Hematopoietic multipotent progenitor cell (in vitro differentiated cells): ENCODE measurements around the gene RNASE8. TPM values are rescaled to one million over a fixed set of nuclear protein-coding genes. Genes with fewer than 3 reads are reported as not detected.
A peak's percentile ranks its signal among the peaks of the same experiment; 100 is the strongest.
"Not testable (repeated sequence)": the region's sequence is repeated elsewhere in the genome, so short reads cannot be mapped to it uniquely, and the experiment has no call there.

Source experiments
- DNase-seq, 3 donors: peaks; one replicate each; pipeline ENCODE4 v3.0.0-alpha.2; 2011 to 2015; ENCODE audit warnings: low read depth in 2 of 3, low spot score in 2 of 3
- total RNA-seq: library from RNA; depleted of rRNA; stranded (reverse); fragments of >200 nt; gene quantifications from one replicate; pipeline ENCODE4 v1.2.3, GENCODE V29; 2012

RNASE8 gene
- total RNA-seq, 1 donor = not detected

- DNase-seq = no peak
These were observed 30.7 kb upstream of the RNASE8 start for GRCh38 chr14:21026988-21027315.

GRCh38 chr14:21029917-21030316 lies 27.7 kb upstream of the RNASE8 start, which contains the start of gene TPPP2:
Gene TPPP2, plus strand, starts transcription at chr14:21030217. Its CDS starts 365 bp downstream, at chr14:21030582.
- DNase-seq = no peak

GRCh38 chr14:21030531-21030930 lies 27.1 kb upstream of the RNASE8 start:
- no peak for DNase-seq

GRCh38 chr14:21032326-21033132 lies 25.1 kb upstream of the RNASE8 start:
- DNase-seq = no peak

- DNase-seq = no peak
These were observed 24.4 kb upstream of the RNASE8 start for GRCh38 chr14:21033133-21033698.

DNA sequence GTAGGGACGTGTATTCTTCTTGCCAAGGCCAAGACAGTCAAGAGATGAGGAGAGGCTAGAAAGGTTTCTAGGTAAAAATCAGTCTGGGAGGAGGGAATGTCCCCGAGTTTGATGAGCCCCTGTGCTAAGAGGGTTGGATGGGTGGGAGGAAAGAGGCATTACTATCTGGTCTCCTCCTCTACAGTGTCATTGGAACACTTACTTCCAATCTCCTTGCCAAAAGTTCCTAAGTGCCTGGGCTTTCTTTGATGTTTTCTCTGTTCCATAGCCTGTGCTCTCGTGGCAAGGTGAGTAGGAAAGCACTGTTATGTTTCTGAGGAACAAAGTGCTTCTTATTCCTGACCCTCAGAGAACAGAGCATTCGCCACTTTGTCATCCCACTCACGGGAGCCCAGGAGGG lies 22.9 kb upstream of the RNASE8 start, which contains the start of gene RNASE13:
TSS of gene RNASE13 (minus strand) at position 101 of the 400 bp plus-strand sequence. CDS start 519 bp downstream, outside the sequence.
- no peak for DNase-seq

DNA sequence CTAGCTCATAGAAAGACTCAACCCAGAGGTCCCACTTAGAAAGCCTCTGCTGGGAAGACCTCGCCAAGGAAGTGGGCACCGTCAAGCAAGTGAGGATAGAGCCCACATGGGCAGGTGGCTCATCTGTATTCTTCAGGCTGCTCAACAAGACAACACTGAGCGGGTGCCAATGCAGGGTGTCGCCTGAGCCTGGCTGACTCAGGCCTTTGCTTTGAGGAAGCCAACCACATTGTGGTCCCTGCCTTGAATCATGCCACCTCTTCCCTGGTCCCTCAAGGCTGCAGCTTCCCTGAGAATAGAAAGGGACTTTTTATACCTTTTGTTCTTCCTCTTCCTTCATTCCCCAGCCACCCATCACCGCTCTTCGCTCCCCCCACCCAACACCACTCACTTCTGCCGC lies 20.9 kb upstream of the RNASE8 start:
- DNase-seq = no peak

GRCh38 chr14:21037156-21037555 lies 20.5 kb upstream of the RNASE8 start:
- no peak for DNase-seq

DNA sequence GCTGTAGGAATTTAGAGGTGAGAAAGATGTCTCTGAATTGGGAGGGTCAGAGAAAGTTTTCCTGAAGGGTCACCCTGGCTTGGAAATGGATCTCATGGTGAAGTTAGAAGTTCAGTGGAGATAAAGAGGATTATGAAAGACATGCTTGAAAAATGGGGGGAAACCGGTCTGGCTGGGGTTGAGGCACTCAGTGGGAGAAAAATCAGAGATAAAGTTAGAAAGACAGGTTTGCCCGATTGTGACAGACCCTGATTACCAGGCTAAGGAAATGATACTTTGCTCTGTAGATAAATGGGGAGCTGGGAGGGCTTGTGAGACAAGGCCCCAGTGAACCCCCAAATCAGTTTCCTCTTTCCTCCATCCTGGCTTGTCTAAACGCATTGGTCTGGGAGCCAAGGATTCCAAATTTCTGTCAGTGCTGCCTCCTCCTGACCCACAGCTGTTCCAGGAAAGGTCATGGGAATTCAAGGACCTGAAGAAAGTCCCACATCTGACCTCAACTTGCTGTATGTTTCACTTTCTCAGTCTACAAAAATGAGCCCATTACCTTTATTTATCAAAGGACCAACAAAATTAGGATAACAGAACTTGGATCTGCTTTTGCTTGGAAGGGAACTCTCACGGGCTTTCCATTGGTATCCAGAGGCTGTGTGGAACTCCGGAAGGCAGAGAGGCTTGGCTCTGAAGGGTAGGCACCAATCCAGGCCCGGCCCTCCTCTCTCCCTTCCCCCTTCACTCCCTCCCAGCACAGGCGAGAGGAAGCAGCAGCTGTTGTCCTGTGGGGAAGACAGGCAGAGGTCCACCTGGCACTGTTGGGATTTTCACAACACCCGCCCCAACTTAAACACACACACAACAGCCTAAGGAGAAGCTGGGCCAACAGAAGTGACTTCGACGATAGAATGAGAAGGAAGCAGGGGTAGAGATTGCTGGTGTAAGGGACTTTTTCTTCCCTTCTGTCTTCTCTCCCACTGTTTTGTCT lies 18.9 kb upstream of the RNASE8 start:
- DNase-seq = no peak

DNA sequence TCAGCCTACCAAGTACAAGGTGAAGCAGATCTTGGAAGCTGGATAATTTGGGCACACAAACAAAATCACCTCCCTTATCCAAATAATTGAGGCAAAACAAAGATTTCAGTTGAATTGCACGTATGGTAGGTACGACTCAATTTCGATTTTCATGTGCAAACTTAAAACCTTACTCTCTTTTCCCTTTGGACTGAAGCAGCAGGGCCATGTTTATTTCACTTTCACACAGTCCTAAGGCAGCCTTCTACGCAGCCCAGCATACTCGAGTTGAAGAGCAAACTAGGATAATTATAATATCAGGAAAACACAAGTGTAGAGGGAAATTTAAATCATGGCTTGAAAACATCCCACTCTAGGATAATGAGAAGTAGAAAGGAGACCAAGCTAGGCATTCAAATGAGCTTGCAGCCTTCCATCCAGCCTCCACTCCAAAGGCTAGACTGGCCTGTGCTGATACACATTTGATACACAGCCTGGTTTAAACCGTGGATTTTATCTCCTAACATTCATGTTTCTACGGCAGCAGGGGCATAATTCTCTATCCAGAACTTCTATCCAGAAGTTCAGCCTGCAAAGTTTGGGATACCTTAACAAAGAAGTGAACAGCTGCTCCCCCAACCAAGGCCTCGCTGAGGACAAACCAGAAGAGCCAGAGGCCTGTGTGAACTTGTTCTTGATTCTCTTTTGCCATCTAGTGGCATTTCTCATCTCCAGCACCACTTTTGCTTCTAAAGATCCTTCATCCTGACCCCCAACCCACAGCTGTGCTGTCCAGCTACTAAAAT lies 17.8 kb upstream of the RNASE8 start:
- peak in 2 of 3 donors; percentile 57 to 75 for DNase-seq

DNA sequence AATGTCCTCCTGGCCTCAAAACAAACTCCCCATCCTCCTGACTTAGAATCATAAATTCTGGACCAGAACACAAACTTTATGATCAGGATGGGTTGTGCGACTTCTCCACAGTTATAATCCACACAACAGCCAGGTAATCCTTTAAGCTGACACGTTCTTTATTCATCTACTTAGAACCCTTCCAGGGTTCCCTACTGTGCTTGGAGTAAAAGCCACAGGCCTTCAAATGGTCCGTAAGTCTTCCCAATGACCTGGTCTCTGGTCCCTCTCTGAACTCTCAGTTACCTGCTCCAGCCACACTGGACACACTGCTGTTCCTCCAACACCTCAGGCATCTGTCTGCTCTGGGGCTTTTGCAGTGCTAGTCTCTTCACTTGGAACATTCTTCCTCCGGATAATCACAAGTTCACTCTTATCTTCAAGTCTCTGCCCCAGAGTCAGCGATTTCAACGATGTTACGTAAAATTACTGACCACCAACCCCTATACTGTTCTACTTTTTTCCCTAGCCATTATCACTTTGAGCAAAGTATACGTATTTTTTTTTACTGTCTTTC lies 17.2 kb upstream of the RNASE8 start:
- DNase-seq = no peak

DNA sequence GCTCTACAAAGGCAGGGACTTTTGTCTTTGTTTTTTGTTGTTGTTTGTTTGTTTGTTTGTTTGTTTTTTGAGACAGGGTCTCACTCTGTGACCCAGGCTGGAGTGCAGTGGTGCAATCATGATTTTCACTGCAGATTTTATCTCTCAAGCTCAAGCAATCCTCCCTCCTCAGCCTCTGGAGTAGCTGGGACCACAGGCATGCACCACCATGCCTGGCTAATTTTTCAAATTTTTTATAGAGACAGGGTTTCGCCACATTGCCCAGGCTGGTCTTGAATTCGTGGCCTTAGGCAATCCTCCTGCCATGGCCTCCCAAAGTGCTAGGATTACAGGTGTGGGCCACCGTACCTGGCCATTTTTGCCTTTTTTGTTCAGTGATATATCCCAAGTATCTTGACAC lies 16.7 kb upstream of the RNASE8 start:
- not testable (repeated sequence) for DNase-seq

DNA sequence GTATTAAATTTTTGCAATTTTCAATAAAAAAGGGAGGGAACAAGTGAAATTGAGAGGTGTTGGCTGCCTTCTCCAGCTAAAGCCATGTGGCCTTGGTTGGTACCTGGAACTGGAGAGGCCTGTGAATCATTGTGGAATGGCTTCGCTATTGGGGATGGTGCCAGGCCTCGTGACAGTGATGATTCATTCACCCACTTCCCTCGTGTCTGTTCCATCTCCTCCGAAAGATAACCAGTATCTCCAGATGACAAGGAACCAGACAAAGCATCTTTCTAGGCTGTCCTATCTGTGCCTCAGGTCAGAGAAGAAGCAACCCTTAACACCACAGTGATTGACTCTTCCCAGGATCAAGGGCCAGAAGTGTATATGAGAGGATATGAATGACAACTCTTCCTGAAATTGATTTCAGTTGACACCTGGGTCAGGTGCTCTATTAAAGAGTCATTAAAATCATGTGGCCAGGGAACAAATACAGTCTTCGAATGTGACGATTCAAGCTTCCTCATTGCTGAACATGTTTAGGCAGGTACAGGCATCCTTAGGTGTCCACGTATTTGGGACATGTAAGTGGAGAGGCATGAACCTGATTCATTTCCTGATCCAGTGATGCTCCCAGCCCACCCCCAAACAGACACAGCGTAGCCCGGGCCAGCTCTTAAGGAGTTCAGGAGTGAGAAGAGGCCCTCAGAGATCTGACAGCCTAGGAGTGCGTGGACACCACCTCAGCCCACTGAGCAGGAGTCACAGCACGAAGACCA lies 15.8 kb upstream of the RNASE8 start, which contains the start of gene RNASE7:
TSS of gene RNASE7 (plus strand) at position 687 of the 758 bp plus-strand sequence. CDS start 631 bp downstream, outside the sequence.
- peak in 1 of 3 donors; percentile 29 for DNase-seq

DNA sequence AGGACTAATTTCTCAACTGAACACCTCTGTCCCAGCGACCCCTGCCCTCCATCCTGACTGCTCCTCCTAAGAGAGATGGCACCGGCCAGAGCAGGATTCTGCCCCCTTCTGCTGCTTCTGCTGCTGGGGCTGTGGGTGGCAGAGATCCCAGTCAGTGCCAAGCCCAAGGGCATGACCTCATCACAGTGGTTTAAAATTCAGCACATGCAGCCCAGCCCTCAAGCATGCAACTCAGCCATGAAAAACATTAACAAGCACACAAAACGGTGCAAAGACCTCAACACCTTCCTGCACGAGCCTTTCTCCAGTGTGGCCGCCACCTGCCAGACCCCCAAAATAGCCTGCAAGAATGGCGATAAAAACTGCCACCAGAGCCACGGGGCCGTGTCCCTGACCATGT lies 14.7 kb upstream of the RNASE8 start:
- no peak for DNase-seq

DNA sequence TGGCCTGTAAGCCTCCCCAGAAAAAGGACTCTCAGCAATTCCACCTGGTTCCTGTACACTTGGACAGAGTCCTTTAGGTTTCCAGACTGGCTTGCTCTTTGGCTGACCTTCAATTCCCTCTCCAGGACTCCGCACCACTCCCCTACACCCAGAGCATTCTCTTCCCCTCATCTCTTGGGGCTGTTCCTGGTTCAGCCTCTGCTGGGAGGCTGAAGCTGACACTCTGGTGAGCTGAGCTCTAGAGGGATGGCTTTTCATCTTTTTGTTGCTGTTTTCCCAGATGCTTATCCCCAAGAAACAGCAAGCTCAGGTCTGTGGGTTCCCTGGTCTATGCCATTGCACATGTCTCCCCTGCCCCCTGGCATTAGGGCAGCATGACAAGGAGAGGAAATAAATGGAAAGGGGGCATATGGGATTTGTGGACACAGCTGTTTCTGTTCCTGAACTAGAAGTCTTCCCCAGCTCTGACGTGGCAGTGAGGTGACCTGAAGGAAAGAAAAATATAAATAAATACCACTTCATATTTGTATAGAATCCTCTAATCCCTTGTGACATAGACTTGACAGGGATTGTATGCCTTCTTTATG lies 14.1 kb upstream of the RNASE8 start:
- no peak for DNase-seq

DNA sequence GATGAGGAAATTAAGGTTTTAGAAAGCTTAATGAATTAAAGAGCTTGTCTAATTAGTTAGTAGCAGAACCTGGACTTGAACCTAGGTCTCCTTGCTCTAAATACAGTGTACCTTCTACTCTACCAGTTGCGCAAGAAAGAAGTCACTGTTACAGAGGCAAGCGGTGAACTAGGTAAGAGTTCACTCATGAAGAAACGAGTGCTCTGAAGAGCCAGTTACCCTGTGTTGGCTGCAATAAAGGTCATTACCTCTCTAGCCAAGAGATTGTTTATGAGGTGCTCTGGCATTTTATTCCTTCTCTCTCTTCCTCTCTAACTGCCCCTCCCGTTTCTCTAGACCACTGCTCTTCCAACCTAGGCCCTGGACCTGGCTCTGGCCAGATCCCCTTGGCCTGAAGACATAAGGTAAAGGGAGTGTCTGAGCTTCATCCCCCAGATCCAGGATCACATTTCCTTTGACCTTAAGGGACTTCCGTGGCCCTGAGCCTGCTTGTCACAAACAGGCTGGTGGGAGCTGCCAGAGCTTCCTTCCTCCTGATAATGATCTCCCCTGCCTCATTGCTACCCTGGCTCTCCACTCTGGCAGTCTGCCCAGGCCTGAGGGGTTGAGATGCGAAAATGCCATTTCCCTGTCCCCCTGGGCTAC lies 13.5 kb upstream of the RNASE8 start:
- peak in 2 of 3 donors; percentile 64 to 91 for DNase-seq

DNA sequence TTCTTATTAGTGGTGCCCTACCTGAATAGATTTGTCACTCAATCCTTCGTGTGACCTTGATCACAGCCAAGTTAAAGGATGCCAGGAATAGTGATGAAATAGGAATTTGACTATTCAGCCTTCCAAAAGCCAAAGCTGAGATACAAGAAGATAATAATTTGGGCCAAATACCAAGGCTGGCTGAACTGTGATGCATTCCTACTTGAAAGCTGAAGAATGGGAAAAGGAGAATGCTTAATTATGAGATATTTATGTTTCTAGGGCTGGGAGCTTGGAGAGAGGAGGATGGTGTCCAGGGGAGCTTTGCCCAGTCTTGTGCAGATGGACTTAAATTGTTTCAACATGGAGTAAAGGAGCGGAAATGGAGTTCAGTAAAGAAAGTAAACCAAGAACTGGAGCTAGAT lies 10.2 kb upstream of the RNASE8 start:
- no peak for DNase-seq

GRCh38 chr14:21048638-21049037 lies 9.0 kb upstream of the RNASE8 start:
- DNase-seq = no peak
